Hepatocyte (in vitro differentiated cells): ENCODE measurements around the gene CACNB4. TPM values are rescaled to one million over a fixed set of nuclear protein-coding genes. Genes with fewer than 3 reads are reported as not detected.
"Not testable (repeated sequence)": the region's sequence is repeated elsewhere in the genome, so short reads cannot be mapped to it uniquely, and the experiment has no call there.

ENCODE experiments used
- DNase-seq: peaks from one replicate; pipeline ENCODE4 v3.0.0-alpha.2; 2016; ENCODE audit warnings: low spot score
- H2AFZ ChIP-seq: fragments of 200-600 bp; sonication (generic); 2 replicates; pipeline ENCODE4 v1.6.0; 2016; ENCODE audit warnings: antibody characterized with exemption, mild to moderate bottlenecking
- H3K27ac ChIP-seq: fragments of 200-600 bp; sonication (generic); 2 replicates; pipeline ENCODE4 v1.5.1; 2016; ENCODE audit warnings: mild to moderate bottlenecking
- H3K27me3 ChIP-seq: fragments of 200-600 bp; sonication (generic); 2 replicates; pipeline ENCODE4 v1.6.1; 2016
- H3K36me3 ChIP-seq: fragments of 200-600 bp; sonication (generic); replicated peaks from 2 replicates; pipeline ENCODE4 v1.5.1; 2016; ENCODE audit warnings: low read depth; ENCODE audit not compliant: insufficient read depth
- H3K4me1 ChIP-seq: fragments of 200-600 bp; sonication (generic); 2 replicates; pipeline ENCODE4 v1.5.1; 2016; ENCODE audit warnings: mild to moderate bottlenecking, moderate library complexity; ENCODE audit not compliant: insufficient read depth
- H3K4me2 ChIP-seq: fragments of 200-600 bp; sonication (generic); 2 replicates; pipeline ENCODE4 v1.6.0; 2016
- H3K4me3 ChIP-seq: fragments of 200-600 bp; sonication (generic); 2 replicates; pipeline ENCODE4 v1.5.1; 2016; ENCODE audit warnings: mild to moderate bottlenecking
- H3K79me2 ChIP-seq: fragments of 200-600 bp; sonication (generic); 2 replicates; pipeline ENCODE4 v1.6.0; 2017; ENCODE audit warnings: mild to moderate bottlenecking
- H3K9me2 ChIP-seq: fragments of 200-600 bp; sonication (generic); replicated peaks from 2 replicates; pipeline ENCODE4 v1.6.0; 2017; ENCODE audit warnings: mild to moderate bottlenecking; ENCODE audit not compliant: insufficient read depth
- H3K9me3 ChIP-seq: fragments of 200-600 bp; sonication (generic); 2 replicates; pipeline ENCODE4 v1.5.1; 2016; ENCODE audit warnings: low read depth, mild to moderate bottlenecking
- H4K20me1 ChIP-seq: fragments of 200-600 bp; sonication (generic); 2 replicates; pipeline ENCODE4 v1.6.0; 2016; ENCODE audit warnings: mild to moderate bottlenecking; ENCODE audit not compliant: insufficient read depth, poor library complexity, severe bottlenecking
- CTCF ChIP-seq: fragments of 200-600 bp; sonication (generic); IDR thresholded peaks from 2 replicates; pipeline ENCODE4 v1.5.1; 2016; ENCODE audit warnings: antibody characterized with exemption, mild to moderate bottlenecking; ENCODE audit not compliant: poor library complexity
- EZH2 ChIP-seq: fragments of 200-600 bp; sonication (generic); IDR thresholded peaks from 2 replicates; pipeline ENCODE4 v1.6.1; 2016; ENCODE audit warnings: antibody characterized with exemption, mild to moderate bottlenecking, borderline replicate concordance
- EZH2phosphoT487 ChIP-seq: fragments of 200-600 bp; sonication (generic); IDR thresholded peaks from one replicate; pipeline ENCODE4 v1.6.1; 2018; ENCODE audit warnings: antibody characterized with exemption, mild to moderate bottlenecking, low read depth, moderate library complexity; ENCODE audit not compliant: unreplicated experiment, severe bottlenecking
- WGBS: methylation state at CpG from one replicate; pipeline ENCODE4 v1.1.6; 2016; ENCODE audit warnings: low lambda C conversion rate; ENCODE audit errors: missing lambda C conversion rate; 5-methylcytosine and 5-hydroxymethylcytosine counted together
- polyA plus RNA-seq: library from polyadenylated mRNA; unstranded; fragments of >200 nt; fragmentation: Nextera tagmentation; extraction: Ambion mirVana; gene quantifications from 2 replicates; pipeline ENCODE4 v1.2.1, GENCODE V29; 2016
- total RNA-seq: library from RNA; depleted of rRNA; stranded (reverse); fragments of >200 nt; gene quantifications from 2 replicates; pipeline ENCODE4 v1.2.3, GENCODE V29; 2014

CACNB4 gene
- total and polyA plus RNA-seq, 2 experiments from 2014 or later: 0.85 to 4.0 TPM

GRCh38 chr2:151945602-151946001 lies 153.2 kb downstream of the CACNB4 start:
- WGBS: 98% methylated on average over 7 of the region's 7 CpGs
- Histone ChIP-seq H3K36me3 (no peaks in the 10 kb centered on the region), H3K4me3 (no peak overlapping the region), H3K4me1 (no peaks in the 10 kb centered on the region), H3K4me2 (no peak overlapping the region), H3K9me3 (peaks cover 9% of the 10 kb centered on the region), H3K27me3 (no peaks in the 10 kb centered on the region), H3K27ac (no peak overlapping the region), H4K20me1 (no peaks in the 10 kb centered on the region), H3K9me2 (no peaks in the 10 kb centered on the region), H2AFZ (no peak overlapping the region), H3K79me2 (no peaks in the 10 kb centered on the region)
- TF ChIP-seq CTCF: no peak
- TF ChIP-seq EZH2phosphoT487: no peak
- no peak for TF ChIP-seq EZH2
- no peak for DNase-seq

GRCh38 chr2:151945186-151945585 lies 153.7 kb downstream of the CACNB4 start:
- Histone ChIP-seq H2AFZ (no peak overlapping the region), H3K4me1 (no peaks in the 10 kb centered on the region), H3K4me2 (no peak overlapping the region), H3K79me2 (no peaks in the 10 kb centered on the region), H3K9me2 (no peaks in the 10 kb centered on the region), H3K27ac (no peak overlapping the region), H3K4me3 (no peak overlapping the region), H3K9me3 (peaks cover 9% of the 10 kb centered on the region), H4K20me1 (no peaks in the 10 kb centered on the region), H3K27me3 (no peaks in the 10 kb centered on the region), H3K36me3 (no peaks in the 10 kb centered on the region)
- 96% methylated on average over 2 of the region's 2 CpGs for WGBS
- no peak for DNase-seq
- TF ChIP-seq CTCF: no peak
- TF ChIP-seq EZH2phosphoT487: no peak
- TF ChIP-seq EZH2: no peak

- 90% methylated on average over 1 of the region's 1 CpG for WGBS
- H3K4me1 ChIP-seq: no peaks in the 10 kb centered on the region
- H4K20me1 ChIP-seq: no peaks in the 10 kb centered on the region
- H3K27ac ChIP-seq: no peak overlapping the region
- peaks cover 9% of the 10 kb centered on the region for H3K9me3 ChIP-seq
- no peak overlapping the region for H3K4me3 ChIP-seq
- H3K79me2 ChIP-seq: no peaks in the 10 kb centered on the region
- DNase-seq: no peak
- no peaks in the 10 kb centered on the region for H3K36me3 ChIP-seq
- H3K4me2 ChIP-seq: no peak overlapping the region
- TF ChIP-seq EZH2 (no peak), EZH2phosphoT487 (no peak), CTCF (no peak)
- H3K27me3 ChIP-seq: no peaks in the 10 kb centered on the region
- no peaks in the 10 kb centered on the region for H3K9me2 ChIP-seq
- H2AFZ ChIP-seq: no peak overlapping the region
Observed at GRCh38 chr2:151943461-151943860, 155.4 kb downstream of the CACNB4 start.

- not testable (repeated sequence) for H3K27ac ChIP-seq, H3K79me2 ChIP-seq, H3K9me3 ChIP-seq, H3K4me3 ChIP-seq, H4K20me1 ChIP-seq, H3K36me3 ChIP-seq, H2AFZ ChIP-seq, H3K27me3 ChIP-seq, DNase-seq, H3K4me1 ChIP-seq, H3K4me2 ChIP-seq, H3K9me2 ChIP-seq
- WGBS: 83% methylated on average over 10 of the region's 10 CpGs
Observed at GRCh38 chr2:151942540-151943205, 156.2 kb downstream of the CACNB4 start.
